Endothelial cell (in vitro differentiated cells): ENCODE measurements around the gene NDUFV3. TPM values are rescaled to one million over a fixed set of nuclear protein-coding genes. Genes with fewer than 3 reads are reported as not detected.

Experiments used
- DNase-seq: peaks from one replicate; pipeline ENCODE4 v3.0.0; 2021; ENCODE audit warnings: low spot score
- H3K27ac Mint-ChIP-seq: one replicate; pipeline ENCODE4 v1.8.0; 2021; ENCODE audit warnings: mixed read lengths, inconsistent platforms; ENCODE audit not compliant: unreplicated experiment
- H3K27me3 Mint-ChIP-seq: one replicate; pipeline ENCODE4 v1.8.0; 2021; ENCODE audit warnings: mild to moderate bottlenecking, moderate library complexity, mixed read lengths, inconsistent platforms; ENCODE audit not compliant: unreplicated experiment
- H3K36me3 Mint-ChIP-seq: one replicate; pipeline ENCODE4 v1.8.0; 2021; ENCODE audit warnings: mild to moderate bottlenecking, low read depth, mixed read lengths, inconsistent platforms; ENCODE audit not compliant: unreplicated experiment
- H3K4me1 Mint-ChIP-seq: one replicate; pipeline ENCODE4 v1.8.0; 2021; ENCODE audit warnings: mild to moderate bottlenecking, mixed read lengths, inconsistent platforms; ENCODE audit not compliant: unreplicated experiment
- H3K4me3 Mint-ChIP-seq: one replicate; pipeline ENCODE4 v1.8.0; 2021; ENCODE audit warnings: mild to moderate bottlenecking, mixed read lengths, inconsistent platforms; ENCODE audit not compliant: unreplicated experiment
- H3K9me3 Mint-ChIP-seq: one replicate; pipeline ENCODE4 v1.8.0; 2021; ENCODE audit warnings: mixed read lengths, inconsistent platforms; ENCODE audit not compliant: unreplicated experiment
- total RNA-seq: library from RNA; stranded (reverse); fragmentation: NEBNext Ultra II Directional; extraction: Animal tissue kit (Norgen Biotek cat#: 25700); gene quantifications from one replicate; pipeline ENCODE4 v1.2.1, GENCODE V29; 2021; ENCODE audit not compliant: unreplicated experiment
- TF ChIP-seq, protein P1 (sequence below): fragments of 200-600 bp; sonication (generic); IDR thresholded peaks from one replicate; pipeline ENCODE4 v1.5.0; 2021; ENCODE audit warnings: antibody characterized with exemption; ENCODE audit not compliant: unreplicated experiment

The NDUFV3 gene
- total RNA-seq, 1 donor from 2014 or later: 28.1 TPM

DNA sequence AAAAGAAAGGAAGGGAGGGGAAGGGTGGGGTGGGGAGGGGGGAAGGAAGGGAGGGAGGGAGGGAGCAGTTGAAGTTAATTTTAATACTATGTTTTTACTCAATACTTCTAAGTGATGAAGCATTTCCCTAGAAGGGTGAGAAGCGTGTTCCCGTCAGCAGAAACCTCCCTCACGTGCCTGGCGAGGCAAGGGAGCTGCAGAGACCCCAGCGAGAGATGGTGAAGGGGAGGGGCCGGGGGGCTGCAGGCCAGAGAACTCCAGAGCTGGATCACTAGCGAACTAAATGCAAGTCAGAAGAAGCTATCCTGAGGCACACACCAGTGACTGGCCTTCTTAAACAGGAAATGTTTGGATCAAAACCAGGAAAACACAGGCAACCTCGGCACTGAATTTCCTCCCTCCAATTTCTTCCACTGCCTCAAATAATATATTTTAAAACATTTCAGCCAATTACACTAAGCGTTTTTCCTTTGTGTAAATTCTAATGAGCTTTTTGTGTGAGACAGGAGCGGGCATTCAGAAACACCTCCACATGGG, 31.7 kb upstream of the NDUFV3 start:
- DNase-seq: no peak
- TF ChIP-seq, protein P1, sequence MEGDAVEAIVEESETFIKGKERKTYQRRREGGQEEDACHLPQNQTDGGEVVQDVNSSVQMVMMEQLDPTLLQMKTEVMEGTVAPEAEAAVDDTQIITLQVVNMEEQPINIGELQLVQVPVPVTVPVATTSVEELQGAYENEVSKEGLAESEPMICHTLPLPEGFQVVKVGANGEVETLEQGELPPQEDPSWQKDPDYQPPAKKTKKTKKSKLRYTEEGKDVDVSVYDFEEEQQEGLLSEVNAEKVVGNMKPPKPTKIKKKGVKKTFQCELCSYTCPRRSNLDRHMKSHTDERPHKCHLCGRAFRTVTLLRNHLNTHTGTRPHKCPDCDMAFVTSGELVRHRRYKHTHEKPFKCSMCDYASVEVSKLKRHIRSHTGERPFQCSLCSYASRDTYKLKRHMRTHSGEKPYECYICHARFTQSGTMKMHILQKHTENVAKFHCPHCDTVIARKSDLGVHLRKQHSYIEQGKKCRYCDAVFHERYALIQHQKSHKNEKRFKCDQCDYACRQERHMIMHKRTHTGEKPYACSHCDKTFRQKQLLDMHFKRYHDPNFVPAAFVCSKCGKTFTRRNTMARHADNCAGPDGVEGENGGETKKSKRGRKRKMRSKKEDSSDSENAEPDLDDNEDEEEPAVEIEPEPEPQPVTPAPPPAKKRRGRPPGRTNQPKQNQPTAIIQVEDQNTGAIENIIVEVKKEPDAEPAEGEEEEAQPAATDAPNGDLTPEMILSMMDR: no peak
- Mint-ChIP-seq H3K27ac (peak overlapping the region; percentile 89), H3K4me1 (peaks cover 14% of the 10 kb centered on the region), H3K36me3 (peaks cover 37% of the 10 kb centered on the region), H3K4me3 (no peak overlapping the region), H3K9me3 (no peaks in the 10 kb centered on the region), H3K27me3 (peaks cover 6% of the 10 kb centered on the region)

DNA sequence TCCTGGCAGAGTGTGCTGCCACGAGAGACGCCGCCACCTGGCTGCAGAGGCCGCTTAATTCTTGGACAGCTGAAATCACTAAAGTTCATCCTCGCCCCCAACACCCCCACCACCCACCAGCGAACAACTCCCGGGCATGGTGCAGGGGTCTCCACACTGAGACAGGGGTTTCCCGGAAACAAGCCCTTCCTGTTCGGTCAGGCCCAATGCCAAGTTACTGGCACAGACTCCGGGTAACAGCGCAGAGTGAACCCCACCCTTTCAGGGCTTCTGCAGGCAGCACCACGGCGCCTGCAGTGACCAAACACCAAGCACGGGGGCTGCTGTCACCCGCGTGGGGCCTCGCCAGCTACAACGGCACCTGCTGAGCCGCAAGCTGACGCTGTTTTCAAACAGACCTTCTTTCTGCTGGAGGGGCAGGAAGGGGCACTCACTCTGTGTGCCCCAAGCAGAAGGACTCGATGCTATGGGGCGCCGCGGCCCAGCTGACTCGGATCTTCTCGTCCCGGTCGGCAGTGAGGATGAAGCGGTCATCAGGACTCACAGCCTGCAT, 31.2 kb upstream of the NDUFV3 start:
- H3K4me3 Mint-ChIP-seq: no peak overlapping the region
- H3K27ac Mint-ChIP-seq: peak overlapping the region; percentile 89
- H3K9me3 Mint-ChIP-seq: no peaks in the 10 kb centered on the region
- H3K4me1 Mint-ChIP-seq: peaks cover 16% of the 10 kb centered on the region
- peaks cover 8% of the 10 kb centered on the region for H3K27me3 Mint-ChIP-seq
- TF ChIP-seq, protein P1: no peak
- H3K36me3 Mint-ChIP-seq: peaks cover 38% of the 10 kb centered on the region
- DNase-seq: no peak

DNA sequence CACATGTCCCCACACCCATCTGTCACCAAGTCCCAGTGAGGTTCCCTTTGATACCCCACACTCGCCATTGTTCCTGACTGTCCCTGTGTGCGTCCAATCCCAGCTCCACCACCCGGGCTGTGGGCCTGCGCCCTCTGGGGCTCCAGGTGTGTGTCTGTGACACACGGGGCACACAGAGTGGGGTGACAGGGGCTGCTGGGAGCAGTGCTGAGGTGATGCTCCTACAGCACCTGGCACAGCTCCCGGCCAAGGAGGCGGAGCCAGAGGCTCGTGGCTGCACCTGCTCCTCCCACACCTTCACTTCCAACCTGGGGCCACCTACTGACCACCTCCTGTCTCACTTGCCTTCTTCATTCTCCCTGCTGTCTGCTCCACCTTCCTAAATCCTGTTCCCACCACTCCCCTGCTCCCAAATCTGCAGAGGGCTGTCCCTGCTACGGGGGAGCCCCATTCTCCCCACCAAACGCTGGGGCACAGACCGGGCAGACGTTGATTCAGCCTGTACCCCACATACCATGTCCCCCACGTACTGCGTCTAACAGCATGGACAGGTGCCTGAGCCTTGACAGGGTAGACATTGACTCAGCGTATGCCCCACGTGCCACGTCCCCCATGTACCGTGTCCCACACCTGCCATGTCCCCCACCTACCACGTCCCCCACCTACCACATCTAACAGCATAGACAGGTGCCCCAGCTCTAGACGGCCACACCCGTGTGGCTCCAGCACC, 30.2 kb upstream of the NDUFV3 start:
- no peak for DNase-seq
- Mint-ChIP-seq H3K36me3 (peaks cover 34% of the 10 kb centered on the region), H3K4me3 (peak overlapping the region; percentile 25)

DNA sequence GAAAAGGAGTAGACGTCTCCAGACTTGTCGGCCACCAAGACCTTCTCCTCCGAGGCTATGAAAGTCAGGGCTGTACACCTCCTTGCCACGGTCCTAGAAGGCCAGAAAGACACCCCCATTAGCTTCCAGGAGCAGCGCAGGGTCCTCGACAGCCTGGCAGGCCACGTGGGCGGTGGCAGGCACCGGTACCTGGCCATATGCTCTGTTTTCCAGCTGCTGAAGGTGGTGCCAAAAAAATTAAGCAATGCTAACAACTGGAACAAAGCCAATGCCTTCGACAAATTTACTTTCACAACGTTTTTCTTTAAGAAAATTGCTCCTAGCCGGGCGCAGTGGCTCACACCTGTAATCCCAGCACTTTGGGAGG, 29.6 kb upstream of the NDUFV3 start:
- TF ChIP-seq, protein P1: no peak
- Mint-ChIP-seq H3K4me1 (peaks cover 16% of the 10 kb centered on the region), H3K9me3 (no peaks in the 10 kb centered on the region), H3K36me3 (peaks cover 29% of the 10 kb centered on the region), H3K27me3 (peaks cover 12% of the 10 kb centered on the region), H3K27ac (no peak overlapping the region), H3K4me3 (peak overlapping the region; percentile 25)
- no peak for DNase-seq

More for the DNA sequence above, 30.2 kb upstream of the NDUFV3 start:
- H3K27me3 Mint-ChIP-seq: peaks cover 8% of the 10 kb centered on the region
- no peaks in the 10 kb centered on the region for H3K9me3 Mint-ChIP-seq
- H3K27ac Mint-ChIP-seq: peak overlapping the region; percentile 70
- peaks cover 16% of the 10 kb centered on the region for H3K4me1 Mint-ChIP-seq
- TF ChIP-seq, protein P1: no peak

DNA sequence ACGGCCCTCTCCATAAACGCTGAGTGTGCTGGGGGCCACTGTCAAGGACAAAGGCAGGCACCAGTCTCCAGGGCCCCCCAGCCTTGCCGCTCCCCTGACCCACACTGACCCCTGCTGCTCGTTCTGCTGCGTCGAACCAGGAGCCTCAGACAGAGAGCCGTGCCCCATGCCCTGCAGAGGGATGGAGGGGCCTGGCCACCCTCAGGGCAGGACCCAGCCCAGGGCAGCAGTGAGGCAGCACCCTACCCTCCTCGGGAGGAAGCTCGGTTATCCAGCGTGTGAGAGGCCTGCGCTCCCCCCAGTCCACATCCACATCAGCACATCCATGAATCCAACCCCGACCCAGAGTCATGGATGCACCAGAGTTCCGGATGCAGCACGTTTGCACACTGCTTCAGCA, 28.8 kb upstream of the NDUFV3 start:
- H3K9me3 Mint-ChIP-seq: no peaks in the 10 kb centered on the region
- H3K27me3 Mint-ChIP-seq: peaks cover 12% of the 10 kb centered on the region
- TF ChIP-seq, protein P1: no peak
- H3K27ac Mint-ChIP-seq: no peak overlapping the region
- no peak overlapping the region for H3K4me3 Mint-ChIP-seq
- peaks cover 16% of the 10 kb centered on the region for H3K4me1 Mint-ChIP-seq
- H3K36me3 Mint-ChIP-seq: peaks cover 27% of the 10 kb centered on the region
- DNase-seq: no peak
